ENCODE measurements around the gene RAB26. TPM values are rescaled to one million over a fixed set of nuclear protein-coding genes. Genes with fewer than 3 reads are reported as not detected.

The RAB26 gene
- total and polyA plus RNA-seq, 2 experiments from 2014 or later, result 4.1 to 8.7 TPM

DNA sequence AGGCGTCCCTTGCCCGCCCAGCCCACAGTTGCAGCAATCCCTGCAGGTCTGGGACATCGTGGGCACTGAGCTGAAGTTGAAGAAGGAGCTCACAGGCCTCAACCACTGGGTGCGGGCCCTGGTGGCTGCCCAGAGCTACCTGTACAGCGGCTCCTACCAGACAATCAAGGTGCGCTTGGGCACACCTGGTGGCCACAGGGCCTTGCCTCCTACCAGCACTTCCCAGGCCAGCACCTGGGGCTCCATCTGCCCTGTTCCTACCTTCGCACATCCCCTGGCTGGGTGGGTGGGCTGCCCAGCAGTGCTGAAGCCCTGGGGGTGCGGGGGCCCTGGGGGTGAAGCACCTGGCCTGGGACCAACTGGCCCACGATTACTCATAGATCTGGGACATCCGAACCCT is 27.0 kb downstream of the RAB26 start:
- no peaks in the 10 kb centered on the region for H3K4me1 Mint-ChIP-seq
- Histone ChIP-seq H3K79me2 (replicated peaks; ENCODE audit: insufficient read depth) (no peaks in the 10 kb centered on the region), H3K27me3 (ENCODE audit: insufficient read depth) (no peaks in the 10 kb centered on the region), H4K20me1 (replicated peaks; ENCODE audit: insufficient read depth) (no peaks in the 10 kb centered on the region; the same call in 1 of the 2 replicates), H3F3A (replicated peaks; ENCODE audit: low read depth) (0 out of 2 replicates have a peak, but pooled peaks cover 19% of the 10 kb centered on the region), H3K27ac (ENCODE audit: low read depth) (no peak overlapping the region), H3K36me3 (ENCODE audit: insufficient read depth) (no peaks in the 10 kb centered on the region; the same call in 1 of the 2 replicates), H3K4me2 (no peak overlapping the region), H3K4me3 (no peak overlapping the region), H3K9me2 (ENCODE audit: insufficient read depth) (no peaks in the 10 kb centered on the region), H3K4me1 (ENCODE audit: insufficient read depth) (no peaks in the 10 kb centered on the region), H2AFZ (no peak overlapping the region)
- ATAC-seq, result no peak
- no peak for TF ChIP-seq ZNF114 (CRISPR knock-in tag; IDR thresholded peaks at IDR 0.05)
- TF ChIP-seq, protein P1, sequence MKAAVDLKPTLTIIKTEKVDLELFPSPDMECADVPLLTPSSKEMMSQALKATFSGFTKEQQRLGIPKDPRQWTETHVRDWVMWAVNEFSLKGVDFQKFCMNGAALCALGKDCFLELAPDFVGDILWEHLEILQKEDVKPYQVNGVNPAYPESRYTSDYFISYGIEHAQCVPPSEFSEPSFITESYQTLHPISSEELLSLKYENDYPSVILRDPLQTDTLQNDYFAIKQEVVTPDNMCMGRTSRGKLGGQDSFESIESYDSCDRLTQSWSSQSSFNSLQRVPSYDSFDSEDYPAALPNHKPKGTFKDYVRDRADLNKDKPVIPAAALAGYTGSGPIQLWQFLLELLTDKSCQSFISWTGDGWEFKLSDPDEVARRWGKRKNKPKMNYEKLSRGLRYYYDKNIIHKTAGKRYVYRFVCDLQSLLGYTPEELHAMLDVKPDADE (IDR thresholded peaks at IDR 0.05), result no peak
- no peak for TF ChIP-seq EZH2phosphoT487 (IDR thresholded peaks at IDR 0.05; ENCODE audit: unreplicated experiment)
- TF ChIP-seq, protein P2, sequence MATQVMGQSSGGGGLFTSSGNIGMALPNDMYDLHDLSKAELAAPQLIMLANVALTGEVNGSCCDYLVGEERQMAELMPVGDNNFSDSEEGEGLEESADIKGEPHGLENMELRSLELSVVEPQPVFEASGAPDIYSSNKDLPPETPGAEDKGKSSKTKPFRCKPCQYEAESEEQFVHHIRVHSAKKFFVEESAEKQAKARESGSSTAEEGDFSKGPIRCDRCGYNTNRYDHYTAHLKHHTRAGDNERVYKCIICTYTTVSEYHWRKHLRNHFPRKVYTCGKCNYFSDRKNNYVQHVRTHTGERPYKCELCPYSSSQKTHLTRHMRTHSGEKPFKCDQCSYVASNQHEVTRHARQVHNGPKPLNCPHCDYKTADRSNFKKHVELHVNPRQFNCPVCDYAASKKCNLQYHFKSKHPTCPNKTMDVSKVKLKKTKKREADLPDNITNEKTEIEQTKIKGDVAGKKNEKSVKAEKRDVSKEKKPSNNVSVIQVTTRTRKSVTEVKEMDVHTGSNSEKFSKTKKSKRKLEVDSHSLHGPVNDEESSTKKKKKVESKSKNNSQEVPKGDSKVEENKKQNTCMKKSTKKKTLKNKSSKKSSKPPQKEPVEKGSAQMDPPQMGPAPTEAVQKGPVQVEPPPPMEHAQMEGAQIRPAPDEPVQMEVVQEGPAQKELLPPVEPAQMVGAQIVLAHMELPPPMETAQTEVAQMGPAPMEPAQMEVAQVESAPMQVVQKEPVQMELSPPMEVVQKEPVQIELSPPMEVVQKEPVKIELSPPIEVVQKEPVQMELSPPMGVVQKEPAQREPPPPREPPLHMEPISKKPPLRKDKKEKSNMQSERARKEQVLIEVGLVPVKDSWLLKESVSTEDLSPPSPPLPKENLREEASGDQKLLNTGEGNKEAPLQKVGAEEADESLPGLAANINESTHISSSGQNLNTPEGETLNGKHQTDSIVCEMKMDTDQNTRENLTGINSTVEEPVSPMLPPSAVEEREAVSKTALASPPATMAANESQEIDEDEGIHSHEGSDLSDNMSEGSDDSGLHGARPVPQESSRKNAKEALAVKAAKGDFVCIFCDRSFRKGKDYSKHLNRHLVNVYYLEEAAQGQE (IDR thresholded peaks at IDR 0.05; ENCODE audit: unreplicated experiment), result no peak
- TF ChIP-seq ZNF331 (CRISPR knock-in tag; IDR thresholded peaks at IDR 0.05; ENCODE audit: low read depth), result no peak
- TF ChIP-seq POLR2AphosphoS5 (IDR thresholded peaks at IDR 0.05; ENCODE audit: low read depth), result no peak
- TF ChIP-seq CREB1 (CRISPR knock-in tag; IDR thresholded peaks at IDR 0.05; ENCODE audit: low read depth), result no peak
- TF ChIP-seq, protein P3, sequence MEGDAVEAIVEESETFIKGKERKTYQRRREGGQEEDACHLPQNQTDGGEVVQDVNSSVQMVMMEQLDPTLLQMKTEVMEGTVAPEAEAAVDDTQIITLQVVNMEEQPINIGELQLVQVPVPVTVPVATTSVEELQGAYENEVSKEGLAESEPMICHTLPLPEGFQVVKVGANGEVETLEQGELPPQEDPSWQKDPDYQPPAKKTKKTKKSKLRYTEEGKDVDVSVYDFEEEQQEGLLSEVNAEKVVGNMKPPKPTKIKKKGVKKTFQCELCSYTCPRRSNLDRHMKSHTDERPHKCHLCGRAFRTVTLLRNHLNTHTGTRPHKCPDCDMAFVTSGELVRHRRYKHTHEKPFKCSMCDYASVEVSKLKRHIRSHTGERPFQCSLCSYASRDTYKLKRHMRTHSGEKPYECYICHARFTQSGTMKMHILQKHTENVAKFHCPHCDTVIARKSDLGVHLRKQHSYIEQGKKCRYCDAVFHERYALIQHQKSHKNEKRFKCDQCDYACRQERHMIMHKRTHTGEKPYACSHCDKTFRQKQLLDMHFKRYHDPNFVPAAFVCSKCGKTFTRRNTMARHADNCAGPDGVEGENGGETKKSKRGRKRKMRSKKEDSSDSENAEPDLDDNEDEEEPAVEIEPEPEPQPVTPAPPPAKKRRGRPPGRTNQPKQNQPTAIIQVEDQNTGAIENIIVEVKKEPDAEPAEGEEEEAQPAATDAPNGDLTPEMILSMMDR (conservative IDR thresholded peaks at IDR 0.05; ENCODE audit: low read depth in 2 of 2), result no peak
- no peak for TF ChIP-seq EZH2 (IDR thresholded peaks at IDR 0.05; ENCODE audit: low read depth, unreplicated experiment)
- TF ChIP-seq NANOG (IDR thresholded peaks at IDR 0.05; ENCODE audit: borderline replicate concordance), result no peak
- TF ChIP-seq JUNB (IDR thresholded peaks at IDR 0.05; ENCODE audit: unreplicated experiment), result no peak
- no peak for TF ChIP-seq STAT1 (IDR thresholded peaks at IDR 0.05; ENCODE audit: unreplicated experiment)
- TF ChIP-seq, protein P4, sequence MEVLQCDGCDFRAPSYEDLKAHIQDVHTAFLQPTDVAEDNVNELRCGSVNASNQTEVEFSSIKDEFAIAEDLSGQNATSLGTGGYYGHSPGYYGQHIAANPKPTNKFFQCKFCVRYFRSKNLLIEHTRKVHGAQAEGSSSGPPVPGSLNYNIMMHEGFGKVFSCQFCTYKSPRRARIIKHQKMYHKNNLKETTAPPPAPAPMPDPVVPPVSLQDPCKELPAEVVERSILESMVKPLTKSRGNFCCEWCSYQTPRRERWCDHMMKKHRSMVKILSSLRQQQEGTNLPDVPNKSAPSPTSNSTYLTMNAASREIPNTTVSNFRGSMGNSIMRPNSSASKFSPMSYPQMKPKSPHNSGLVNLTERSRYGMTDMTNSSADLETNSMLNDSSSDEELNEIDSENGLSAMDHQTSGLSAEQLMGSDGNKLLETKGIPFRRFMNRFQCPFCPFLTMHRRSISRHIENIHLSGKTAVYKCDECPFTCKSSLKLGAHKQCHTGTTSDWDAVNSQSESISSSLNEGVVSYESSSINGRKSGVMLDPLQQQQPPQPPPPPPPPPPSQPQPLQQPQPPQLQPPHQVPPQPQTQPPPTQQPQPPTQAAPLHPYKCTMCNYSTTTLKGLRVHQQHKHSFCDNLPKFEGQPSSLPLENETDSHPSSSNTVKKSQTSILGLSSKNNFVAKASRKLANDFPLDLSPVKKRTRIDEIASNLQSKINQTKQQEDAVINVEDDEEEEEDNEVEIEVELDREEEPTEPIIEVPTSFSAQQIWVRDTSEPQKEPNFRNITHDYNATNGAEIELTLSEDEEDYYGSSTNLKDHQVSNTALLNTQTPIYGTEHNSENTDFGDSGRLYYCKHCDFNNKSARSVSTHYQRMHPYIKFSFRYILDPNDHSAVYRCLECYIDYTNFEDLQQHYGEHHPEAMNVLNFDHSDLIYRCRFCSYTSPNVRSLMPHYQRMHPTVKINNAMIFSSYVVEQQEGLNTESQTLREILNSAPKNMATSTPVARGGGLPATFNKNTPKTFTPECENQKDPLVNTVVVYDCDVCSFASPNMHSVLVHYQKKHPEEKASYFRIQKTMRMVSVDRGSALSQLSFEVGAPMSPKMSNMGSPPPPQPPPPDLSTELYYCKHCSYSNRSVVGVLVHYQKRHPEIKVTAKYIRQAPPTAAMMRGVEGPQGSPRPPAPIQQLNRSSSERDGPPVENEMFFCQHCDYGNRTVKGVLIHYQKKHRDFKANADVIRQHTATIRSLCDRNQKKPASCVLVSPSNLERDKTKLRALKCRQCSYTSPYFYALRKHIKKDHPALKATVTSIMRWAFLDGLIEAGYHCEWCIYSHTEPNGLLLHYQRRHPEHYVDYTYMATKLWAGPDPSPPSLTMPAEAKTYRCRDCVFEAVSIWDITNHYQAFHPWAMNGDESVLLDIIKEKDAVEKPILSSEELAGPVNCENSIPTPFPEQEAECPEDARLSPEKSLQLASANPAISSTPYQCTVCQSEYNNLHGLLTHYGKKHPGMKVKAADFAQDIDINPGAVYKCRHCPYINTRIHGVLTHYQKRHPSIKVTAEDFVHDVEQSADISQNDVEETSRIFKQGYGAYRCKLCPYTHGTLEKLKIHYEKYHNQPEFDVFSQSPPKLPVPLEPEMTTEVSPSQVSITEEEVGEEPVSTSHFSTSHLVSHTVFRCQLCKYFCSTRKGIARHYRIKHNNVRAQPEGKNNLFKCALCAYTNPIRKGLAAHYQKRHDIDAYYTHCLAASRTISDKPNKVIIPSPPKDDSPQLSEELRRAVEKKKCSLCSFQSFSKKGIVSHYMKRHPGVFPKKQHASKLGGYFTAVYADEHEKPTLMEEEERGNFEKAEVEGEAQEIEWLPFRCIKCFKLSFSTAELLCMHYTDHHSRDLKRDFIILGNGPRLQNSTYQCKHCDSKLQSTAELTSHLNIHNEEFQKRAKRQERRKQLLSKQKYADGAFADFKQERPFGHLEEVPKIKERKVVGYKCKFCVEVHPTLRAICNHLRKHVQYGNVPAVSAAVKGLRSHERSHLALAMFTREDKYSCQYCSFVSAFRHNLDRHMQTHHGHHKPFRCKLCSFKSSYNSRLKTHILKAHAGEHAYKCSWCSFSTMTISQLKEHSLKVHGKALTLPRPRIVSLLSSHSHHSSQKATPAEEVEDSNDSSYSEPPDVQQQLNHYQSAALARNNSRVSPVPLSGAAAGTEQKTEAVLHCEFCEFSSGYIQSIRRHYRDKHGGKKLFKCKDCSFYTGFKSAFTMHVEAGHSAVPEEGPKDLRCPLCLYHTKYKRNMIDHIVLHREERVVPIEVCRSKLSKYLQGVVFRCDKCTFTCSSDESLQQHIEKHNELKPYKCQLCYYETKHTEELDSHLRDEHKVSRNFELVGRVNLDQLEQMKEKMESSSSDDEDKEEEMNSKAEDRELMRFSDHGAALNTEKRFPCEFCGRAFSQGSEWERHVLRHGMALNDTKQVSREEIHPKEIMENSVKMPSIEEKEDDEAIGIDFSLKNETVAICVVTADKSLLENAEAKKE (CRISPR knock-in tag; IDR thresholded peaks at IDR 0.05), result no peak
- H3K4me3 Mint-ChIP-seq, result no peak overlapping the region
- H3K27me3 Mint-ChIP-seq (ENCODE audit: insufficient read depth, low read depth, poor library complexity), result peaks cover 11% of the 10 kb centered on the region
- no peak overlapping the region for H3K27ac Mint-ChIP-seq
- no peak for DNase-seq (ENCODE audit: low spot score)
- peaks cover 30% of the 10 kb centered on the region for H3K36me3 Mint-ChIP-seq (ENCODE audit: low read depth)
- no peaks in the 10 kb centered on the region for H3K9me3 Mint-ChIP-seq

Data from GM23338 (cell line).